H7 (cell line): ENCODE data around the gene PARP3. TPM values are rescaled to one million over a fixed set of nuclear protein-coding genes. Genes with fewer than 3 reads are reported as not detected.
"Not testable (repeated sequence)": the region's sequence is repeated elsewhere in the genome, so short reads cannot be mapped to it uniquely, and the experiment has no call there.

ENCODE experiments used
- DNase-seq: peaks from one replicate; pipeline ENCODE4 v3.0.0; 2012
- H3K27me3 ChIP-seq: 2 replicates; pipeline ENCODE4 v1.6.0; 2011; ENCODE audit warnings: mild to moderate bottlenecking, low read length; ENCODE audit not compliant: control insufficient read depth, insufficient read depth
- H3K36me3 ChIP-seq: replicated peaks from 2 replicates; pipeline ENCODE4 v1.5.1; 2011; ENCODE audit warnings: low read length; ENCODE audit not compliant: control insufficient read depth, insufficient read depth
- H3K4me3 ChIP-seq: 2 replicates; pipeline ENCODE4 v1.5.1; 2011; ENCODE audit warnings: low read depth, mild to moderate bottlenecking, control low read depth, low read length, moderate library complexity; ENCODE audit not compliant: insufficient read depth
- total RNA-seq: library from RNA; depleted of rRNA; stranded (reverse); fragments of >200 nt; shearing (Covaris generic); gene quantifications from 2 replicates; pipeline ENCODE4 v1.2.3, GENCODE V29; 2014; rRNA removed

Gene PARP3
- total RNA-seq, 1 experiment from 2014 or later = 3.2 TPM

DNA sequence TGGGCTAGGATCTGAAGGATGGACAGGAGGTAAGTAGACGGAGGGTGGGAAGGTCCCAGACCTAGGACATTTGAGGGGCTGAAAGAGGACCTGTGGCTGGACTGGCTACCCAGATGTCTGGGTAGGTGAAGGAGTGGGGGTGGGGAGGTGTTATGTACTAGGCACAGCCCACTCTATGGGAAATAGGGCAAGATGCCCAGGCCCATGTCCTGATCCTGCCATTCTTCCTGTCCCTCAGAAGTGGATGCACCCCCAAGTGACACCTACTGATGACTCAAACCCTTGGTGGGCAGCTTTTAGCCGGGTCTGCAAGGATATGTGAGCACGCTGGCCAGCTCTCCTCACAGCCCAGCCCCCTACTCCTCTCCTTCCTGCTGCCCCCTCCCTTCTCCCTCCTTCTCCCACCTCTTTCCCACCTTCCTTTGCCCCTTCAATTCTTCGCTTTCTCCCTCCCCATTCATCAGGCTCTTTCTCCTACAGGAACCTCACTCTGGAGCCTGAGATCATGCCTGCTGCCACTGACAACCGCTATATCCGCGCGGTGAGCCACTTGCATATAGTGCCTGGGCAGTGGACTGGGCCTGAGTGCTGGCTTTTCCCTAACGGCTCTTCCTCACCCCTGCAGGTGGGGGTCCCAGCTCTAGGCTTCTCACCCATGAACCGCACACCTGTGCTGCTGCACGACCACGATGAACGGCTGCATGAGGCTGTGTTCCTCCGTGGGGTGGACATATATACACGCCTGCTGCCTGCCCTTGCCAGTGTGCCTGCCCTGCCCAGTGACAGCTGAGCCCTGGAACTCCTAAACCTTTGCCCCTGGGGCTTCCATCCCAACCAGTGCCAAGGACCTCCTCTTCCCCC lies 46.4 kb downstream of the PARP3 start:
- no peak overlapping the region for H3K4me3 ChIP-seq

DNA sequence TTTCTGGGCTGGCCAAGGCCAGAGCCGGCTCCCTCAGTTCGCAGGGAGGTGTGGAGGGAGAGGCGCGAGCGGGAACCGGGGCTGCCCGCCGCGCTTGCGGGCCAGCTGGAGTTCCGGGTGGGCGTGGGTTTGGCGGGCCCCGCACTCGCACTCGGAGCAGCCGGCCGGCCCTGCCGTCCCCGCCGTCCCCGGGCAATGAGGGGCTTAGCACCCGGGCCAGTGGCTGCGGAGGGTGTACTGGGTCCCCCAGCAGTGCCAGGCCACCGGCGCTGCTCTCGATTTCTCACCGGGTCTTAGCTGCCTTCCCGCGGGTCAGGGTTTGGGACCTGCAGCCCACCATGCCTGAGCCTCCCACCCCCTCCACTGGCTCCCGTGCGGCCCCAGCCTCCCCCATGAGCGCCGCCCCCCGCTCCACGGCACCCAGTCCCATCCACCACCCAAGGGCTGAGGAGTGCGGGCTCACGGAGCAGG lies 48.4 kb downstream of the PARP3 start:
- H3K4me3 ChIP-seq, H3K27me3 ChIP-seq: not testable (repeated sequence)
- H3K36me3 ChIP-seq = peaks cover 15% of the 10 kb centered on the region
- DNase-seq = peak; percentile 48

More for the DNA sequence above, 46.4 kb downstream of the PARP3 start:
- peak; percentile 47 for DNase-seq
- no peaks in the 10 kb centered on the region for H3K27me3 ChIP-seq
- peaks cover 4% of the 10 kb centered on the region for H3K36me3 ChIP-seq

DNA sequence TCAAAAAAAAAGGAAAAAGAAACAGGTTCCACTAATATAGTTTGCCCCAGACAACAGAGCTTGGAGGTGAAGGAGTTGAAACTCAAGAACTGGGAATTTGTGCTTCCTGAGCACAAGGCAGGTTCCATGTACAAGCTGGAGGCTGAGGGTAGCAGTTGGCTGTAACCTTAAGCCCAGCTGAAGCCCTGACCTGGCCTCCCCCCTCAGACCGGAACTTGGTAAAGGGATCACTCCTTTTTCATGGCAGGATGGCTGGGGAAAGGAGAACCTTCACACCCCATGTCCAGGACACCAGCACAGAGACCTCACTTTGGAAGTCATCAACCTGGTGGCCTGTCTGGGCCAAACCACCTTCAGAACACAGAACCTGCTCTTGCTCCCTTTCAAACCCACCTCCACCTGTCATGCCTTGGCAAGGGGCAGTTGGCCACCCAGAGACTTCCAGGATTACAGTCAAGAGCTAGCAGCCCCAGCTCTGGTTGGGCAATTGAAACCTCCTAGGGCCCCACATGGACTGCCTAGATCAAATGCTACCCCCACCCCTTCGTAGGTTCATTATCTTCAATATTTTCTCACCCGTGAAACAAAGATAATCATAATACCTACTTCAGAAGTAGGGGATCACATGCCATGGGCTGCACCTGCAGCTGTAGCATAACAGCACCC lies 50.0 kb downstream of the PARP3 start:
- DNase-seq = peak; percentile 41
- no peaks in the 10 kb centered on the region for H3K27me3 ChIP-seq

DNA sequence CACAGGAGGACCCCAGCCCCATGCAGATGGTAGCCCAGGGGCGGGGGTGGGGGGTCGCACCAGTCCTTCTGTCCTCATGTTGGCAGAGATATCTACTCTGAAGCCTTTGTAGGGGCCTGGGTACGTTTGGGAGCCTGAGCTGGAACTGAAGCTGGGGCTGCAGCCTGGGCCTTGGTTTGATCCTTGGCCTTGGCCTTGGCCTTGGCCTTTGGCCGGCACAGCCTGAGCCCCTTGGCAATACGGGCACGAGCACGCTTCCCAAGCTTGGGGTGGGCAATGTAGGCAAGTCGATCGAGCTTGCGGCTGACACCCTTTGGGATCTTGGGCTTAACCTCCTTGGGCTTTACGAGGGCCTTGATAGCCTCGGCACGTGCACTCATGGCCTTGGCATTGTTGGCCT lies 51.5 kb downstream of the PARP3 start:
- H3K4me3 ChIP-seq, H3K27me3 ChIP-seq, DNase-seq: not testable (repeated sequence)
- H3K36me3 ChIP-seq = peaks cover 15% of the 10 kb centered on the region

More for the DNA sequence above, 50.0 kb downstream of the PARP3 start:
- H3K36me3 ChIP-seq = peaks cover 15% of the 10 kb centered on the region
- no peak overlapping the region for H3K4me3 ChIP-seq

DNA sequence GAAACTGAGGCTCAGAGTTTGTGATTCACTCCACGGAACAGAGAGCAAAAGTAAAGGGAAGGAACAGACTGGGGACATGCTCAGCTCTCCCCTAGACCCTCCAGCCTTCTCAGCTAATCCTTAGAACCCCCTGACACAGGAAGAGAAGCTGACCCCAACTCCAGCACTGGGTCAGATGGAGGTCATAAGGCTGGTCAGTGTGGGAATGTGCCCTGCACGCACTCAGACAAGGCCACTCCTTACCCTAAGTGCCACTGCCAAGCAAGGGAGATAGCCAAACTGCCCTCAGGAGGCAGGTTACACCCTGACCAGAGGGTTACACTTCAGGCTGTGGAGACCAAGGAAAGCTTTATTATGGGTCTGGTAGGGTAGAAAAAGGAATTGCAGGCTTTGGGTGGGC lies 52.4 kb downstream of the PARP3 start:
- no peak for DNase-seq
- Histone ChIP-seq H3K36me3 (peaks cover 13% of the 10 kb centered on the region), H3K4me3 (peak overlapping the region; percentile 80), H3K27me3 (no peaks in the 10 kb centered on the region)

DNA sequence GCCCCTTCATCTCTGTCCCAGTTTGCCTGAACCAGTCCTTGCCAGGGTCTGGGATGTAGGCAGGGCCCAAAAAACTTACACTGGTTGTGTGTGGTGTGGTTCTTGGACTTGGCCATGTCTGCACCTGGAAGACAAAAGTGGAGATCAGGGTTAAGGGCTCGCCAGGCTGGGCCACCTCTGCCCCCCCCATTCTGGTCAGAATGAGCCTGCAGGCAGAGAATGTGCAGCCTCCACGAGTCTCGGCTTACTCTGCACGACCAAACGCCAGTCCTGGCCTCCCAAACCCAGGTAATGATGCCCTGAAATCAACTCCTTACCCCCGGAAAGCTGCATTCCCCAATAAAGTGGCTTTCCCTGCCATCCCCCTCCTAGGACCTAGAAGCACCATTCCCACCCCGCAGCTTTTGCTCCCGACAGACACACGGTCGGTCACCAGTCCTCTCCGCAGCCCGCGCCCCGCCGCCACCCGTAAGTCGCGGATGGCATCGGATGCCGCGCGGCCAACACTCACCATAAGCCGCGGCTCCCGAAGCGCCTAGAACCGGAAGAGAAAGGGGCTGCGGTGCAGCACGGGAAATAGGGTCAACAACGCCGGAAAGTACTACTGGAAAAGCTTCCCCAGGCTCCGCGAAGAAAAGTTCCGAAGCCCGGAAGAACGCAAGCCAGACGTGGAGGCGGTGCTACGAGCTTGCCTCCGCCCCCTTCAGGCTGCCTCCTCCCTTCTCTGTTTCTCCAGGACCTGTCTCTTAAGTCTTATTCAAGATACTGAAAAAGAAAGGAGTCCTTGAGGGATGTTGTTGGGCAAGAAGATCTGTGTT lies 53.4 kb downstream of the PARP3 start, which contains the start of gene RPL29:
Gene RPL29 (minus strand): TSS at position 550 of the 818 bp plus-strand sequence. CDS start 434 bp downstream, at position 116.
- peak; percentile 93 for DNase-seq

DNA sequence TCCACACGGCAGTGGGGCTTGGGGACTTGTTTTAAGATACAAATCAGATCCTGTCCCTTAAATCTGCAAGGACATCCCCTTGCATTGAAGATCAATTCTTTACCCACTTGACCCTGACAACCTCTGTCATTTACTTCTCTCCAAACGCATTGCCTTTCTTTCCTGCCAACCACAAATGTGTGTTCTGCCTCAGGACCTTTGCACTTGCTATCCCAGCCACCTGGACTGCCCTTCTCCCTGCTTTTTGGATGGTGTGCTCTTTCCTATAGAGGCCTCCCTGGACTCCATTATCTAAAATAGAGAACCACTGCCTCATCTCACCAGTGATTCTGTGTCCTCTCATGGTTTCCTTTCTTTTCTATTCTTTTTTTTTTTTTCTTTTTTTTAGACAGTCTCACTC lies 55.0 kb downstream of the PARP3 start:
- Histone ChIP-seq H3K36me3 (peaks cover 13% of the 10 kb centered on the region), H3K27me3 (no peaks in the 10 kb centered on the region), H3K4me3 (no peak overlapping the region)
- no peak for DNase-seq

More for the DNA sequence above, 53.4 kb downstream of the PARP3 start, which contains the start of gene RPL29:
- Histone ChIP-seq H3K36me3 (peaks cover 13% of the 10 kb centered on the region), H3K27me3 (no peaks in the 10 kb centered on the region), H3K4me3 (peak within 1 kb of the TSS; percentile 80)

DNA sequence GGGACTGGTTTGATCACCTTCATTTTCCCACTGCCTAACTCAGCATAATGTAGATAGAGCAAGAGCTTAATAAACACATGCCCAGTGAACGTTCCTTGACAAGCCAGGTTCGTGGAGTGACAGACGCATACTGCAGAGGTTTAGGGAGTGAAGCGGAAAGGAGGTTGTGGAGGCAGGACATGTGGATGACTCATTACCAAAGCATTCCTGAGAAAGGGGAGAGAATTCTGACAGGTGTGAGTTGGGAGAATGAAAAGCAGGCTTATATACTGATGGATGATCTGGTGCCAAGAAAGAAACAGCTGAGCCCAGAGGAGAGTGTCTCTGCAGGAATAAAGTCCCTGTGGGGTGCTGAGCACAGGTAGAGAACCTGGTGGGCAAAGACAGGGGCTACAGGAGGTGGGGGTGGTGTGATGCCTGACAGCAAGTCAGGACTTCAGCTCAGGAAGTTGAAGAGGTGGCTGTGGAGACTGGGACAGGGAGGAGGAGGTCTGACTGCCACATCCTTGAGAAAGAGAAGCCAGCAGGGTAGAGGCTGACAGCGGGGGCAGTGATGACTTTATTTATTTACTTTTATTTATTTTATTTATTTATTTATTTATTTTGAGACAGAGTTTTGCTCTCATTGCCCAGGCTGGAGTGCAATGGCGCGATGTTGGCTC lies 55.9 kb downstream of the PARP3 start:
- H3K4me3 ChIP-seq = no peak overlapping the region
- no peak for DNase-seq
- H3K36me3 ChIP-seq = peaks cover 13% of the 10 kb centered on the region
- H3K27me3 ChIP-seq = no peaks in the 10 kb centered on the region

Other genes with a start within 250 kb of the PARP3 start
- 2.4 and 3.8 TPM in 2 replicates for gene GRM2, start 235.3 kb upstream of the PARP3 start, total RNA-seq
- not detected in 2 replicates for gene IQCF6, start 163.1 kb upstream of the PARP3 start, total RNA-seq
- not detected in 2 replicates for gene IQCF2, start 80.7 kb upstream of the PARP3 start, total RNA-seq
- not detected in 2 replicates for gene IQCF5, start 66.8 kb upstream of the PARP3 start, total RNA-seq
- not detected in 2 replicates for gene IQCF1, start 39.0 kb upstream of the PARP3 start, total RNA-seq
- gene RRP9, start 459 bp upstream of the PARP3 start, total RNA-seq = 62.0 and 80.6 TPM in 2 replicates
- 0.14 TPM in 1 of 2 replicates, not detected in the other for gene GPR62, start 13.0 kb downstream of the PARP3 start, total RNA-seq
- gene PCBP4, start 25.1 kb downstream of the PARP3 start, total RNA-seq = 29.4 and 48.1 TPM in 2 replicates
- 20.8 and 24.3 TPM in 2 replicates for gene ABHD14B, start 31.7 kb downstream of the PARP3 start, total RNA-seq
- gene ABHD14A, start 32.7 kb downstream of the PARP3 start, total RNA-seq = 7.5 and 7.7 TPM in 2 replicates
- gene ACY1, start 41.2 kb downstream of the PARP3 start, total RNA-seq = 97.7 and 101 TPM in 2 replicates
- gene RPL29, start 53.5 kb downstream of the PARP3 start, total RNA-seq = 1,001 and 1,107 TPM in 2 replicates
- 19.5 and 21.7 TPM in 2 replicates for gene DUSP7, start 114.2 kb downstream of the PARP3 start, total RNA-seq
- gene POC1A, start 212.1 kb downstream of the PARP3 start, total RNA-seq = 25.1 and 26.4 TPM in 2 replicates